Measurements from ENCODE around the gene XPR1. TPM values are rescaled to one million over a fixed set of nuclear protein-coding genes. Genes with fewer than 3 reads are reported as not detected.

The XPR1 gene
- total RNA-seq, 1 experiment from 2014 or later = 7.0 TPM

- DNase-seq (ENCODE audit: low spot score) = no peak
Observed at GRCh38 chr1:180912801-180913565, 281.2 kb downstream of the XPR1 start, which contains the start of gene KIAA1614. KIAA1614 (plus strand) TSS chr1:180912897; CDS start chr1:180913244, 347 bp downstream.

DNA sequence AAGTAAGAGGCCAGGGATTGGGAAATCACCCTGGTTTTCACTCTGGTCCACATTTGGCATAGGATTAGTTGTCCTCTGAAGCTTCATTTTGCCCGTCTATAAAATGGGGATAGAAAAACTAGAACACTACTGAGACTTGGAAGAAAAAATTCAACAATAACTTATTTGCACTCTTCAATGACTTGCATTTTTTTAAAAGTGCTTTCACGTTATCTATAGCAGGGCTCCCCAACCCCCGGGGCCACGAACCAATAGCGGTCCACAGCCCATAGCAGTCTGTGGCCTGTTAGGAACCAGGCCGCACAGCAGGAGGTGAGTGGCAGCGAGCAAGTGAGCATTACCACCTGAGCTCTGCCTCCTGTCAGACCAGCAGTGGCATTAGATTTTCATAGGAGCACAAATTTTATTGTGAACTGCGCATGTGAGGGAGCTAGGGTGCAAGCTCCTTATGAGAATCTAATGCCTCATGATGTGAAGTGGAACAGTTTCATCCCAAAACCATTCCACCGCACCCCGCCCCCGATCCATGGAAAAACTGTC lies 283.7 kb downstream of the XPR1 start:
- DNase-seq (ENCODE audit: low spot score) = no peak

- no peak for DNase-seq (ENCODE audit: low spot score)
Observed at GRCh38 chr1:180916012-180916770, 284.4 kb downstream of the XPR1 start.

DNA sequence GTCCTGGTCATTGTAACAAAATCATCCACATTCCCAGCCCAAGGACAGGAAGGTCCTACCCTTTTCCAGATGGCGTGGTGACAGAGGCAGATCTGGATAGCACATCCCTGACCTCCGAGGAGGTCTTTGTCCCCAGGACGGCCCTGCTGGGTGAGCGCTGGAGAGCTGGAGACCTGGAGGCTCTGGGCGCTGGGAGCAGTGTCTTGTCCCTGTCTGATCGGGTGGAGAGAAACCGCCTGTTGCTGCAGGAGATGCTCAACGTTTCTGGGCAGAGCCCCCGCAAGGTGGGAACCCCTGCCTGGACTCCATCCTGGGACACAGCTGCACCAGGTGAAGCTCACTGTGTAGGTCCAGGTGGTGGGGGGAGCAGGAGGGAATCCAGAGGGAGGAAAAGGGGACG lies 284.9 kb downstream of the XPR1 start:
- DNase-seq (ENCODE audit: low spot score) = no peak

DNA sequence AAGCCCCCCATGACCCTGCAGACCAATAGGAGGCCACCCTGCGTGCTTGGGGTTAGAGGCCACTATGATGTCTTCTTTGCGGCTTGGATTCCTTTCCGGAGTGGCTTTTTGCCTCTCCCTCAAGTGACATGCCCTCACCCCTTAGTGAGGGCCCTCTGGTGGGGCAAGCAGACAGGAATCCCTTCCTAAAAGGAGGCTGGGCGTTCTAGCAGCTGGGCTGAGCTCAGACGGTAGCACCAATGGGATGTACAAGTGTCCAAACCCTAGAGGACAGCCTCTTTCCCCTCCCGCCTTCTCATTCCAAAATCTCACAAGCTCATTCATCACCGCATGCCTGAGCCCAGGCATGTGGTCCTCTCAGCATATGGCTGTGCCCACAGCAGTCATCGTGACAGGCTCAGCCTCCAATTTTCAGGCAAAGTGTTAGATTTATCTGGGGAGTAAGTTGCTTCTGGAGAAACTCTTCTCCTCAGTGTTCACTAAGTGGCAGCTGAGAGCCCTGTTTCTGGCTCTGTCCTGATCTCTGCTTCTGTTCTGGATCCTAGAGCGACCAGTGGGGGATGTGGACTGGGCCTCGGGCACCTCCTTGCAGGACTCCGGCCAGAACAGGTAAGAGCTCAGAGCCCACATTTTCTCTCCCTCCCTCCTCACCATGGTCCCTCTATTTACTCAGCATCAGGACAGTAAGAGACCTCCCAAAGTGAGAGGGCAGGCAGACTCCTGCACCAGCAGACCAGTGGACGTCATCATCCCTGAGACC lies 285.7 kb downstream of the XPR1 start:
- DNase-seq (ENCODE audit: low spot score) = no peak

GRCh38 chr1:180918519-180918918 lies 286.7 kb downstream of the XPR1 start:
- no peak for DNase-seq (ENCODE audit: low spot score)

DNA sequence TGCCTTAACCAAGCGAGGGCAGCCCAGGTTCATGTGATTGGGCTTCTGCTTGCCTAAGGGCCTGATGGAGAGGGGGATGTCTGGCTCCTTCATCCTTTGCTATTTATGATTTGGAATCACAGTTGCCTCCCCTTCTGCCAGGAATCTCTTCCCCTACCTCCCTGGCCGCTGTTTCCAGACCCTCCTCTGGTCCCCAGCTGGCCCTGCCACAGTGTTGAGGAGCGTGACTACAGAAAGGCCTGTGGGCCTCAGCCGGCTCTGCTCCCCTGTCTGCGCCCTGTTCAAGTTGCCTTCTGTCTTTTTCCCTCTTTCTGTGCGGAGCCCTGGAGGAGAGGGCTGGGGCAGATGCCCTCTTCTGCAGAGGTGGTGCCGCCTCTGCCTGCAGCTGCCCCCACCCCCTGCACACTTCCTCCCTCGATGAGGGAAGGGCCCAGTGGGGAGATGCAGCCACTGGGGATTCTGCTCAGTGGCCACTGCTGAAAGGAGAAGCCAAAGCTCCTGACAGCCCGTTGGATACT lies 287.4 kb downstream of the XPR1 start:
- DNase-seq (ENCODE audit: low spot score) = no peak

- no peak for DNase-seq (ENCODE audit: low spot score)
Observed at GRCh38 chr1:180920193-180920592, 288.4 kb downstream of the XPR1 start.

DNA sequence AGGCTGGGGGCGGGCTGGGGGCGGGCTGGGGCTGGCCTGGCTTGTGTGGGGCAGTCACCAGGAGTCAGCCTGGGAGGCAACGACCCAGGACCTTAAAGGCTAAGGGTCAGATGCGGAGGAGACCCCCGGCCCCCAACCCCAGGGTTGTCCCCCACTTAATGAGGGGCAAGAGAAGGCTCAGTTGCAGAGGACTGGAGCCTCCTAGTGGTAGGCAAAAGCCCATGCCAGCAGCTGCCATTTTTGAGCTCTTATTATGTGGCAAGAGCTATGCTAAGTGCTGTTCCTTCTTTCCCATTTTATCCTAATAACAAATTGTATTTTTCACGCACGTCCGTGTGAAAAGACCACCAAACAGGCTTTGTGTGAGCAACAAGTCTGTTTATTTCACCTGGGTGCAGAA lies 288.9 kb downstream of the XPR1 start:
- DNase-seq (ENCODE audit: low spot score) = no peak

GRCh38 chr1:180921386-180921785 lies 289.6 kb downstream of the XPR1 start:
- DNase-seq (ENCODE audit: low spot score) = no peak

DNA sequence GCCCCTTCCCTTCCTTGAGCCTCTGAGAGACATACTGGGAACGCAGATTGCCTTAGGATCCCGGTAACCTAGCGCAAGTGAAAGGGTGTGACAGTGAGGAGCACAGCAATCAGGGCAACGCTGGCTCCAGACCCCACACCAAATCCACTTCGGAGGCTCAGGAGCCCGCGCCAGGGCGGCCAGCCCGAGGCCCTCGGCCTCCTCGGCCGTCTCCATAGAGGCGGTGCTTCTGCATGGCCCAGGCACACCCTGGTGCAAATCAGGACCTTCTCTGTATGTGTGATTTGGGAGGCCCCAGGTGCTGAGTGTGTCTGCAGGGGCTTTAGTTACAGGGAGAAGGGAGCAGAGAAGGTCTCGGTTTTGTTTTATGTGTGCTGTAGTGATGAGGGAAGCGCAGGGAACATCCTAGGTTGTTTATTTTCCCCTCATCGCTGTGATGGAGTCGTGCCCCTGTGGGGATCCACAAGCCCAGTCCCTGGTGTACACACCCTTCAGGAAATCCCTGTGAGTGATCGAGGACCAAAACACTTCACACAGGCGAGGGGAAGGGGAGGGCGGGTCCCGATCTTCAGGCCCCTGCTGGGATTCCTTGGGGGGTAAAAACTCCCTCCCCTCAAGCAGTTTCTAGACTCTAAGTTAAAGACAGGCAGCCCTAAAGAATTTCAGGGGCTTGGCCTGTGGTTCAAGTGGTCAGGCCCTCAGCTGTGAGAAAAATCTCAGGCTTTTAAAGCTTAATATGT lies 290.2 kb downstream of the XPR1 start:
- DNase-seq (ENCODE audit: low spot score) = no peak

GRCh38 chr1:180922631-180923015 lies 290.8 kb downstream of the XPR1 start:
- no peak for DNase-seq (ENCODE audit: low spot score)

GRCh38 chr1:180923021-180923841 lies 291.4 kb downstream of the XPR1 start:
- DNase-seq (ENCODE audit: low spot score) = no peak

DNA sequence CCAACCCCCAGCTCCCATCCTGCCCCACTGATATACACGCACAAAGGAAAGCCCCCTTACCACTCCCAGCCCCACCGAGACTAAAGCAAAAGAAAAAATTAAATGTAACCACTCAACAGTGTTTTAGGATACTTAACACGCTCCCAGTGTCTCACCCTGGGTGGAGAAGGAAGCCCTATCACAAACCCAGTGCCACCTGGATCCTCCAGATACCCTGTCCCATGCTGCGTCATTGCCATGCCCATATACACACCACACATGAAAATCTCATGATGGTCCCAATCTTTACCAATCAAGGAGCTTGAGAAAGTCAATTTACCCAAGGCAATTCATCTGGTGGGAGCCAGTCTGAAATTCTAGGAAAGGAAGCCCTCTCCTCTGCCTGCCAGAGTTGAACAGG lies 292.1 kb downstream of the XPR1 start:
- DNase-seq (ENCODE audit: low spot score) = no peak

GRCh38 chr1:180924939-180925338 lies 293.1 kb downstream of the XPR1 start:
- DNase-seq (ENCODE audit: low spot score) = no peak

GRCh38 chr1:180925471-180926051 lies 293.7 kb downstream of the XPR1 start:
- DNase-seq (ENCODE audit: low spot score) = no peak

GRCh38 chr1:180926164-180926981 lies 294.6 kb downstream of the XPR1 start:
- DNase-seq (ENCODE audit: low spot score) = no peak

GRCh38 chr1:180927348-180927747 lies 295.5 kb downstream of the XPR1 start:
- DNase-seq (ENCODE audit: low spot score) = no peak

DNA sequence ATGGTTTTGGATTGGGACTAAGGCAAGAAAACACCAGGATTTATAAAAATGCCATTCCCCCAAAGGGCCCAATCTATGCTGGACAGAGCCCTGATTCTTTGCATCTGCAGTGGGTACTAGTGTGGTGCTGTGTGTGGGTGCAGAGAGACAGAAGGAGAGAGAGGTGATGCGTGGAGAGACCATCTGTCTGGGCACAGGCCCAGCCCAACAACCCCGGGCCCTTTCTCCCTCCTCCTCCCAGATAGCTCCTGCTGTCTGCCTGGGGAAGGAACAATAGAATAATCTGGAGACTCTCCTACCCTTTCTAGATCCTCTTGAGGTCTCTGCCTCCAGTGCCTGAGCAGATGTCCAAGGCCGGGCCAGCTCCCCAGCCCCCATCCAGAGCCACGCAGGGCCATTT lies 296.0 kb downstream of the XPR1 start:
- DNase-seq (ENCODE audit: low spot score) = no peak

Data from HT-29 (cell line).